ENCODE results near the gene PHF23.

PHF23 gene

DNA sequence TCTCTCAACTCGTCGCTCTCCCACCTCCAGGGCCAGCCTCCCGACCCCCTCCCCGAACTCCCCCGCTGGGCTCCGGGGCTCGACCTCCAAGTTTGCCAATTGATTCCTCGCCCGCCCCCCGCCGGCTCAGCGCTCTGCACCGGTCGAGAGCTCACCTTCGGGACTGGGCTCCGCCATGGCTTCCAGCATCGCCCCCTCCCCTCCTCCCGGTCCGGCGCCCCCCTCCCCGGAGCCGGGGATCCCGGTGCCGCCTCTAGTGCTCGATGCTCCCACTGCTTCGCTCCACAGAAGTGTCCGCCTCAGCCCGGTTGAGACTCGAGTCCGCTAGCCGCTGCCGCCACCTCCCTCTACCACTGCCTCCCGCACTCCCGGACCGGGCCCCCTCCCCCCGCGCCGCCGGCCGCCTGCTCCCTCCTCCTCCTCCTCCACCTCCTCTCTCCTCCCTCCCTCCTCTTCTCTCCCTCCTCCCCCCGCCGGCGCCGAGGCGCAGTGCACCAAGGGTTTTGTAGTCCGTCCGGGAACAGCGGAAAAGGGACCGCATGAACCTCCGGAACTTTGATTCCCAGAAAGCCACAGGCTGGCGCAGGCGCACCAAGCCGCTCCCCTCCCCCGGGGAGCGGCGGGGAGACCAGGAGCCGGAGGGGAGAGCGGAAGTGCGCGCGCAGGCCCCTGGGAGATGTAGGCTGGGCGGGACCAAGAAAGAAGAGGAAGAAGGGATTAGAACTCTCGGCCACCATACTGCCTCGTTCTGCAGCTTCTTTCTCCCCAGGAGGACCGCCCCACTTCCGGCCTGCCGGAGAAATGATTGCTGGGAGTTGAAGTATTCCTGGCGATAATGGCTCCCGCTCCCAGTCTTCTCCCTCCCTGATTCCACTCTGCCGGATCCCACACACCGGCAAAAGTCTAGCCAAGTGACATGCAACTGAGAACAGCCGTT is at the start of gene PHF23:
PHF23 (minus strand) TSS at position 367 of the 937 bp plus-strand sequence; CDS start at position 189, 178 bp downstream.
- DNase-seq (ENCODE audit: low read depth in 3 of 3): peak; percentile 94 to 97 (median 96)

DNA sequence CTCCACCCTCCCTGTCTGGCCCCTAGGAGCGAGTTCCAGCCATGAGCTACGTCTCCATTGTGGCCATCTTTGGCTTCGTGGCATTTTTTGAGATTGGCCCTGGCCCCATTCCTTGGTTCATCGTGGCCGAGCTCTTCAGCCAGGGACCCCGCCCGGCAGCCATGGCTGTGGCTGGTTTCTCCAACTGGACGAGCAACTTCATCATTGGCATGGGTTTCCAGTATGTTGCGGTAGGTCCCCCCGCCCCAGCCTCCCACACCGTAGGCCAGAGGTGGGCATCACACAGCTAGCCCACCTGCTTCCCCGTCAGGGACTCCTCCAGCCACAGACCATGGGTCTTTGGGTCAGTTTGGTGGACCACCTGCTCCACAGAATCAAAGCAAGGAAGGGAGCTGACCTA is 46.4 kb upstream of the PHF23 start:
- no peak for DNase-seq (ENCODE audit: low read depth in 3 of 3)

DNA sequence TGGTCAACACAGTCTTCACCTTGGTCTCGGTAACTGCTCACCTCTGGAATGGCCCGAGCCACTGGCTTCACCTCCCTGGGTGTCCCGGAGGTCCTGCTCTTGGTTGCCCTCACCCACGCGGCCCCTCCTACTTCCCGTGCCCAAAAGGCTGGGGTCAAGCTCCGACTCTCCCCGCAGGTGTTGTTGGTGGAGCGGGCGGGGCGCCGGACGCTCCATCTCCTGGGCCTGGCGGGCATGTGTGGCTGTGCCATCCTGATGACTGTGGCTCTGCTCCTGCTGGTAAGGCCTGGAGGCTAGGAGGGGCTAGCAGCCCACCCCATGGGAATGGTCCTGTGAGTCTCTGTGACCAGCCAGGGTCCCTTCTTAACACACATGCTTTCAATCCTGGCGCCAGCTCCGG is 45.7 kb upstream of the PHF23 start:
- DNase-seq (ENCODE audit: low read depth in 3 of 3): no peak

DNA sequence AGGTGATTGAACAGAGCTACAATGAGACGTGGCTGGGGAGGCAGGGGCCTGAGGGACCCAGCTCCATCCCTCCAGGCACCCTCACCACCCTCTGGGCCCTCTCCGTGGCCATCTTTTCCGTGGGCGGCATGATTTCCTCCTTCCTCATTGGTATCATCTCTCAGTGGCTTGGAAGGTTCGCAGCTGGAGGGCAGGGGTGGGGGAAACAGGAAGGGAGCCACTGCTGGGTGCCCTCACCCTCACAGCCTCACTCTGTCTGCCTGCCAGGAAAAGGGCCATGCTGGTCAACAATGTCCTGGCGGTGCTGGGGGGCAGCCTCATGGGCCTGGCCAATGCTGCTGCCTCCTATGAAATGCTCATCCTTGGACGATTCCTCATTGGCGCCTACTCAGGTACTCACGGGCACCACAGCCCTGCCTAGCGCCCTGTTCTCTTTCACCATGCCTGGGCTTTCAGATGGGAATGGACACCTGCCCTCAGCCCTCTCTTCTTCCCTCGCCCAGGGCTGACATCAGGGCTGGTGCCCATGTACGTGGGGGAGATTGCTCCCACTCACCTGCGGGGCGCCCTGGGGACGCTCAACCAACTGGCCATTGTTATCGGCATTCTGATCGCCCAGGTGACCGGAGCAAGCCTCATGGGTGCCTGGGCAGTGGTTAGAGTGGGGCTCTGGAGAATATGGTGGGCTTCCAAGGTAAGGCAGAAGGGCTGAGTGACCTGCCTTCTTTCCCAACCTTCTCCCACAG is 44.4 kb upstream of the PHF23 start:
- no peak for DNase-seq (ENCODE audit: low read depth in 3 of 3)

DNA sequence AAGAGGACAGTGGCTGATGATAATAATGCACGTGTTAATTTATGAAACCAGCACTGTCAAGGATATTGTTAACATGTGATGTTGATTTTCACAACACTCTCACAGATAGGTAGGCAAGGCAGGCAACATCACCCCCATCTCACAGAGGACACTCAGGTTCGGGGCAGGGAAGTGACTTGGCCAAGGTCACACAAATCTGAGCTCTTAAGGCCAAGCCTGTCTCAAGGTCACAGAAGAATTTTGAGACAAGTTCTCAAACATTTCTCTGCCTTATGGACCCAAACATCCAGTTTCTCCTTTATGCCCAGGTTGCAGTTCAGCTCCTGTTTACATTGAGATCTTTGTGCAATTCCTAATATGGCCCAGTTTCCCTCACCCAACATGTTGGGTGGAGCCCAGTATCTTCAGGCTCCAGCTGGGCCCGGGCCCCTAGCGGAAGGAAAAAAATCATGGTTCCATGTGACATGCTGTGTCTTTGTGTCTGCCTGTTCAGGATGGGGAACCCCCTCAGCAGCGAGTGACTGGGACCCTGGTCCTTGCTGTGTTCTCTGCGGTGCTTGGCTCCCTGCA is 43.6 kb upstream of the PHF23 start:
- DNase-seq (ENCODE audit: low read depth in 3 of 3): no peak

DNA sequence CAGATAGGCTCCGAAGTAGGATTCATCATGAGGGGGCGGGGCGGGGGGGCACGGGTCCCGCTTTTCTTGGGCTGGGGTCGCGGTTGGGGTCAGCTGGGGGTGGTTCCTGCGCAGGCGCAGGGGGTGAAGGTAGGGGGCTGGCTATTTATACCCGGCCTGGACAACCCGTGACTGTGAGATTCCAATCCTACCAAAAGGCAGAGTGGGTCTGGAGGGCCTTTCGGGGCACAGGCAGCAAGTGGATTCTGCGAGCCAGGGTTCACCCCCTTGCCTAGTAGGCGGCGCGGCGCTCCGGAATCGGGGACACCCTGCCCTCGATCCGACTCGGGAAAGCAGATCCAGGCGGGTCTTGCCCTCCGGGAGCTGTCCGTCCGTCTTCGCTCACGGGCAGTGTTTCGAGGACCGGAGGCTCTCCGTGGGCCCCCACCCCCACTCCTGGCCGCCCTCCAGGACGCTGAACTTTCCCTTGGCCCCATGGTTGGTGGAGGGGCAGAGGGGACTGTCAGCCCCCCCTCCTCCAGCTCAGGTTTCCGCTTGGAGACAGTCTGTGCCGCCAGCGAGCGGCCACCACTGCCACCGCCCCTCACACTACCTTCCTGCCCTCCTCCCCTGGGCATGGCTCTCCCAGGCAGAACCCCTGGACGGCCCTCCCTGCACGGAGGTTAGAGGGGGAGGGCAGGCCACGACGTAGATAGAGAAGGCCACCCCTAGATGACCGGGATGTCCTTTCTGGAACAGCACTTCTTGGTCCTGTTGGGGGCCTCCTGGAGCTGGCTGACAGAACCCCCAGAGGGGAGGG is 42.9 kb upstream of the PHF23 start:
- no peak for DNase-seq (ENCODE audit: low read depth in 3 of 3)

DNA sequence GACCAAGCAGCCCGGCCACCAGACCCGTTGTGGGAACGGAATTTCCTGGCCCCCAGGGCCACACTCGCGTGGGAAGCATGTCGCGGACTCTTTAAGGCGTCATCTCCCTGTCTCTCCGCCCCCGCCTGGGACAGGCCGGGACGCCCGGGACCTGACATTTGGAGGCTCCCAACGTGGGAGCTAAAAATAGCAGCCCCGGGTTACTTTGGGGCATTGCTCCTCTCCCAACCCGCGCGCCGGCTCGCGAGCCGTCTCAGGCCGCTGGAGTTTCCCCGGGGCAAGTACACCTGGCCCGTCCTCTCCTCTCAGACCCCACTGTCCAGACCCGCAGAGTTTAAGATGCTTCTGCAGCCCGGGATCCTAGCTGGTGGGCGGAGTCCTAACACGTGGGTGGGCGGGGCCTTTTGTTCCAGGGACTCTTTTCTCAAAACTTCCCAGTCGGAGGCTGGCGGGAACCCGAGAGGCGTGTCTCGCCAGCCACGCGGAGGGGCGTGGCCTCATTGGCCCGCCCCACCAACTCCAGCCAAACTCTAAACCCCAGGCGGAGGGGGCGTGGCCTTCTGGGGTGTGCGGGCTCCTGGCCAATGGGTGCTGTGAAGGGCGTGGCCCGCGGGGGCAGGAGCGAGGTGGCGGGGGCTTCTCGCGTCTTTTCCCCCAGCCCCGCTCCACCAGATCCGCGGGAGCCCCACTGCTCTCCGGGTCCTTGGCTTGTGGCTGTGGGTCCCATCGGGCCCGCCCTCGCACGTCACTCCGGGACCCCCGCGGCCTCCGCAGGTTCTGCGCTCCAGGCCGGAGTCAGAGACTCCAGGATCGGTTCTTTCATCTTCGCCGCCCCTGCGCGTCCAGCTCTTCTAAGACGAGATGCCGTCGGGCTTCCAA is 42.1 kb upstream of the PHF23 start, which contains the start of gene SLC2A4:
SLC2A4 (plus strand) TSS at position 645 of the 879 bp plus-strand sequence; CDS start at position 862, 217 bp downstream.
- DNase-seq (ENCODE audit: low read depth in 3 of 3): peak; percentile 79 to 94 (median 84)

DNA sequence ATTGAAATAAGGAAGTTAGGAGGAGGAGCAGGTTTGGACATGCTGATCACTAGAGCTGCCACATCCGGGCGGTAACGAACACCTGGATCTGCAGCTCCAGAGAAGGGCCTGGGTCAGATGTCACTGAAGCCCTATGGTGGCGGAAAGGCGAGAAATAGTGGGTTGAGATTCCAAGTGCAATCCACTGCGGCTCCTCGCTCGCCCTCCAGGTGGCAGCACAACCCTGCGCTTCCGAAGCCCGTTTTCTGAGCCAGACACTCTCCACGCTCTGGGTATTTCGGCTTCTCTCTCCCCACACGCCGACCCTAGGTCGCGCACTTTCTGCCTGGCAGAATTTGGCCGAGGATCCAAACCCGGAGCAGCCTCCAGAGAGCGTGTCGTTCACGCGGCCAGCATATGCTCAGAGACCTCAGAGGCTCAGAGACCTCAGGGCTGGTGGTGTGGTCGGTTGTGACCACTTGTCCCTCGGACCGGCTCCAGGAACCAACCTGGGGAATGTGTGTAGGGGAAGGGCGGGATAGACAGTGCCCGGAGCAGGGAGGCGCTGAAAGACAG is 41.3 kb upstream of the PHF23 start:
- peak; percentile 67 to 85 (median 78) for DNase-seq (ENCODE audit: low read depth in 3 of 3)

DNA sequence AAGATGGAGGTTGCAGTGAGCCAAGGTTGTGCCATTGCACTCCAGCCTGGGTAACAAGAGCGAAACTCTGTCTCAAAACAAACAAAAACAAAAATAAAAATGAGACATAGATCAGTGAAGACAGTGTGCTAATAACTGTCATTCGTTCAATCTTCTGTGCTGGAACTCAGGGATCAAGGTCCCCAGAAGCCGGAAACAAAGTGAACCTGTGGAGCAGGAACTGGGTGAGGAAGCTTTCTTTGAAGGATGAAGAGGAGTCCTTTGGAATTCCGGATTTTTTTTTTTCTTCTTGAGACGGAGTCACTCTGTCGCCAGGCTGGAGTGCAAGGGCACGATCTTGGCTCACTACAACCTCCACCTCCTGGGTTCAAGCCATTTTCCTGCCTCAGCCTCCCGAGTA is 40.2 kb upstream of the PHF23 start:
- DNase-seq (ENCODE audit: low read depth in 3 of 3): no peak

DNA sequence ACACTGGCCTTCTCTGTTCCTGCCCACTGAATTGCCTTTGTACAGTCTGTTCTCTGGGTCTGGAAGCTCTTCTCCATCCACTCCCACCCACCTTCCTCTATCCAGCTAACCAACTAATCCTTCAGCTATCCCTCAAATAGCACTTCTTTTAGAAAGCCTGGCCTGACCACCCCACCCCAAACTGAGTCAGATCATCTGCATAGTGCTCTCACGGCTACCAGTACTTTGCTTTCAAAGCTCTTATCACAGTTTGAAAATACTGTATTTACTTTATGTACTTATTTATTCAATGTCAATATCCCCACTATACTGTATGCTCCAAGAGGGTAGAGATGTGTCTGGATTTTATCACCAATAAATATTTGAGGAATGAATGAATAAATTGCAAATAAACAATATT is 27.5 kb upstream of the PHF23 start:
- no peak for DNase-seq (ENCODE audit: low read depth in 3 of 3)

DNA sequence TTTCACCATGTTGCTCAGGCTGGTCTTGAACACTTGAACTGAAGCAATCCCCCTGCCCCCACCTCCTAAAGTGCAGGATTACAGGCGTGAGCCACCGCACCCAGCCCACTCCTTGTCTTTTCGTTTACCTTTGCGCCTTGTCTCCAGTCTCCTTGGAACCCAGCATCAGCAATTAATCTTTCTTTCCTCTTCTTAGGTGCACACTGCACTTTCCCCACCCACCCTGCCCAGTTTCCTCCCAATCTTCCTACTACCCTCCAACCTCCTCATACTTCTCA is 24.5 kb upstream of the PHF23 start:
- no peak for DNase-seq (ENCODE audit: low read depth in 3 of 3)

DNA sequence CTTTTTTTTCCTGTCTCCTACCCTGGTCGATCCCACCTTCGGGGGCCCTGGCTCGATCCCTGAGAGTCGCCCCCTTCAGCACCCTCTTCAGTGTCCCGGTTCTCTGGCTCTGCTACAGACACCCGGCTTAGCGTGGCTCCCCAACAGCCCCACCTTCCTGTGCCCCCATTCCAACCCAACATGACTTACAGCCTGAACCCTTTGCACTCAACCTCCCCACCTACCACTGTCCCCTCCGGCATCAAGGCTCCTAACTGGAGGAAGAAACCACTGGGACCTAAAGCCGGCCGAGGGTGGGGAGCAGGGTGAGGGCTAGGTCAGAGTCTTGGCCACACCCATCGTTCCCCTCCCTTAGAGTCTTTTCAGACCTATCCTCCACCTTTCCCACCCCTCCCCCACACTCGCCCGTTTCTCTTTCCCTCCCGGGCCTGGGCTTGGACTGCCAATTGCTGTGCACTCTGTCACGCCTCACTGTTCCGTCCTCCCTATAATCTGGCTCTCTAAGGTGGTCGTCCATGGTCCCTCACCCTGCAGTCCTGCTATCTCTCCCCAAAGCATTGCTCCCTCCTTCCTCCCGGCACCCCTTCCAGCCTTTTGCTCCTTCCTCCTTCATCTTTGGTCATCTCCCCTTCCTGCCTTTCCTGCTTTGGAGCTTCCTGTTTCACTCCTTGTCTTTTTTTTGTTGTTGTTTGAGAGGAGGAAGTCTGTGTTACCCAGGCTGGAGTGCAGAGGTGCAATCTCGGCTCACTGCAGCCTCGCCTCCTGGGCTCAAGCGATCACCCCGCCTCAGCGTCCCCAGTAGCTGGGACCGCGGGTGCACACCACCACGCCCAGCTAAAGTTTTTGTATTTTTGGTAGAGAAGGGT is 23.9 kb upstream of the PHF23 start:
- no peak for DNase-seq (ENCODE audit: low read depth in 3 of 3)

DNA sequence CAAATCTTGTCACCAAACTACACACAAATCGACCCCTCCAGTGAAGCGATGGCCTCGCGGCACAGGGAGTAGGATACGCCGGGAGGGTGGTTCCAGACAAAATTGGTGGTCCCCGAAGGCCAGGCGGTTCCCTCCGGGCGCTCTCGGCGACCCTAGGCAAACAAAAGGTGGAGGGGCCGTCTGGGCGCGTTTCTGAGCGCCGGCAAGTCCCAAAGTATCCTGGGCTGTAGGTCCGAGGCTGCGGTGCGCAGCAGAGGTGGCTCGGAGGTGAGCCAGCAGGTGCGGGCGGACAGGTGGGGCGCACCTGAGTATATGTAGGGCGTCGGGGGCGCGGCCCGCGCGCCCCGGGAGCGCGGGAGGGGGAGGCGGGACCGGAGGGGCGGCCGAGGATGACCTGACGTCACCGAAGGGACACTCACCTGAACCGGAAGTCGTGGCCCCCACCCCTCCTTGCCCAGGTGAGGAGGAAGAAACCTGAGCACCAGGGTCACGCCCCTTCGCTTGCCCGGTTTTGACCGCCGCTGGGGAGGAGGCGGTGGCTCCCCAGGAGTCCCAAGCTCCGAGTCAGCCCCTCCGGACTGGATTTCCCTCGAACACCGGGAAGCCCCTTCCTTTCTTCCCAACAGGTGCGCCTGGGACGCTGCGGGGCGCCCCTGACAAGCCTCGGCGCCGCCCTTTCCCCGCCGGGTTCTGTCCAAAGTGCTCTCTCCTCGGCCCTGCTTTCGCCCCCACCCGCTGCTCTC is 23.1 kb upstream of the PHF23 start, which contains the start of gene CLDN7:
CLDN7 (minus strand) TSS at position 287 of the 743 bp plus-strand sequence. CDS start 435 bp downstream, outside the sequence.
- no peak for DNase-seq (ENCODE audit: low read depth in 3 of 3)

DNA sequence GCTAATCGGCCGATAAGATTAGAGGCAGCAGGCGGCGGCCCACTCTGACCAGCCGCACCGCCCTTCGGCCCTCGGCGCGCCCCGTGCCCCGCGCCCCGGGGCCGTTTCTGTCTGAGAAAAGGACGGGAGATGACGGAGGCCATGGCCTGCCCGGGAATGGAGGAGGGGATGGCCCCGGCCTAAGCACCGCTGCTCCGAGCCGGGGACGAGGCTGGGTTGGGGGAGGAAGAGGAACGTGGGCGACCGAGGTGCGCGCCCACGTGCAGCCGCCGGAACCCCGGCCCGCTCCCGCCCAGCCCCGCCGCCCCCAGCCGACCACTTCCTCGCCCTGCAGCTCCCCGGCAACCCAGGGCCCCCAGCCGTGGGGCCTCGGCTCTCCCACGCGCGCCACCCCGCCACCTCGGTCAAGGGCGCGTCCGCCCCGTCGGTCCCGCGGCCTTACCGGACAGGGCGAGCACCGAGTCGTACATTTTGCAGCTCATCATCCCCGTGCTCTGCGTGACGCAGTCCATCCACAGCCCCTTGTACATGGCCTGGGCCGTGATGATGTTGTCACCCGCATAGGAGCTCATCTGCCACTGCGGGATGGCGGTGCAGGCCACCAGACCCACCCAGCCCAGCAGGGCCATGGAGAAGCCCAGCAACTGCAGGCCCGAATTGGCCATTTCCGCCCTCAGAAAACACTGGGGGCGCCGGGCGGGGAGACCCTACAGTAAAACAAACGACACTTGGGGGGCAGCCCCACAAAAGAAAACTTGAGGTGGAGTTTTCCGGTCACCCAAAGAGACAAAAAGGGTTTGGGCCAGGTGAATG is 22.3 kb upstream of the PHF23 start:
- DNase-seq (ENCODE audit: low read depth in 3 of 3): no peak

DNA sequence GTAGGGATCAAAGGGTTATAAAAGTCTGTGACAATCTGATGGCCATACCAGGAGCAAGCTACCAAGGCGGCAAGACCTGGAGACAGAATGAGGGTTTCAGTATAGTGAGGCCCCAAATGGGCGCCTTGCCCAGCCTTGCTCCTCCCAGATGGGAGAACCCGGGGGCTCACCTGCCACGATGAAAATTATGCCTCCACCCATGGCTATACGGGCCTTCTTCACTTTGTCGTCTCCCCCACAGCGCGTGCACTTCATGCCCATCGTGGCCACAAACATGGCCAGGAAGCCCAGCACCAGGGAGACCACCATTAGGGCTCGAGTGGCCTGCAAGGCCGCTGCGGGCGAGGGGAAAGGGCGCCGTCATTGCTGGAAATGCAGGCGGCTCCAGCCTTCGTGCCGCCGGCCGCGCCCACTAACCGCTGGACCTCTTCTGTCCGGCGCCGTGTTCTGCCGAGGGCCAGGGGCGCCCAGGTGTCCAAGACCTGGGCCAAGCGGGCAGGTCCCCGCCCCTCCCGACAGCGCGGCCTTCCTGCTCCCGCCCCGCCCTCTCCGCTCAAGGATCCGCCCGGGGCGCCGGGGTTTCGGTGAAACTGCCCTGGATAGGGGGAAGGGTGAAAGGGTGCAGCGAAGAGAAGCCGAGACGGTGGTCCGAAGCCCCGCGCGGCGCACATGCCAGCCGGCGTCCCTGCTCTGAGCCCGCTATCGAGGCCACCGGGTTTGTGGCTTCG is 21.6 kb upstream of the PHF23 start:
- no peak for DNase-seq (ENCODE audit: low read depth in 3 of 3)

DNA sequence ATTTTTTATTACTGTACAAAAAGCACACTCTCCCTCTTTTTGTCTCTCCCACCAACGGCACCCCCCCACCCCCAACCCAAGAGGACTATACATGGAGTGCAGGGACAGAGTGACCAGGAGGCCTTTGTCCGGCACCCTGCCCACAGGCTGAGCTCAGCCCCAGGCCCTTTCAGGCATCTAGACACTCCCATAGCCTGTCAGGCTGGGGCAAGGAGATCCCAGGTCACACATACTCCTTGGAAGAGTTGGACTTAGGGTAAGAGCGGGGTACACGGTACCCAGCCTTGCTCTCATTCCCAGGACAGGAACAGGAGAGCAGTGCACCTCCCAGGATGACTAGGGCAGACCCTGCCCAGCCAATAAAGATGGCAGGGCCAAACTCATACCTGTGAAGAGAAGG is 20.9 kb upstream of the PHF23 start:
- DNase-seq (ENCODE audit: low read depth in 3 of 3): no peak

DNA sequence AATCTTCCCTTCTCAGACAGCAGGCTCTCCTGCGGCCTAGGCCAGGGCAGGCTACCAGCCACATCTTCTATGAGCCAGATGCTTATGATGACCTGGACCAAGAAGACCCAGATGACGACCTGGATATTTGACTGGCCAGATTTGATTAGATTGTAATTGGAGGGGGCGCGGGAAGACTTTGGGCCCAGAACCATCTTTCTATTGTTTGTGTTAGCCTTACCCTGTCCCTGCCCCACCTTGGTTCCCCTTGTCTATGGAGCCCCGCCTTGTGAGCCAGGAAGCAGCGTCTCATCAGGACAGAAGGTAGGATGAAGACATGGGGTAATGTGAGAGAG is 20.3 kb upstream of the PHF23 start:
- DNase-seq (ENCODE audit: low read depth in 3 of 3): no peak
